ENCODE data around the gene PSMB7.

PSMB7 gene

DNA sequence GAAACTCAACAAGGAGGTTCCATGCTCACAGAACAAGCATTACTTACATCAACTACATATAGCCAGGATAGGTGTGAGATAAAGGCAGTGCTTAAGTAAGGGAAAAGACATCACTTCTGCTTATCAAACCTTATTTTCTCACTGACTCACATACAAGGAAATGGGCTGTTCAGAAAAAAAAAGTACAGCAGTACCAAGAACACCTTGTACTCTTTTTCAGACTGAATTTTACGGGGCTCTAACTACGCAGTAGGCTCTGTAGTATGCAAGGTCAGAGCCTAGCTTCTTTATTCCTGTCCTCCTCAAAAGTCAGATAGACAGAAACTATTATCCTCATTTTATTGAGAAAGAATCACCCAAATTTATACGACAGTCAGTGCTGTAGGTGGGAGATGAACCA is 5.8 kb downstream of the PSMB7 start:
- DNase-seq: no peak

DNA sequence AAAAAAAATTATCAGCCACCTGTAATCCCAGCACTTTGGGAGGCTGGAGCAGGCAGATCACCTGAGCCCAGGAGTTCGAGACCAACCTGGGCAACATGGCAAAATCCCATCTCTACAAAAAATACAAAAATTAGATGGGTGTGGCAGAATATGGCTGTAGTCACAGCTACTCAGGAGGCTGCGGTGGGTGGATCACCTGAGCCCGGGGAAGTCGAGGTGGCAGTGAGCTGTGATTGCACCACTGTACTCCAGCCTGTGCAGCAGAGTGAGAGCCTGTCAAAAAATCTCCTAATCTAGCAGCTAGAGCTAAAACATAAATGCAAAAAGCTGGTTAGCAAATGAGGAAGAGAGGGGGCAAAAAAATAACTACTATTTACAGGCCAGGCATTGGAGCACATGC is 12.0 kb downstream of the PSMB7 start:
- no peak for DNase-seq

DNA sequence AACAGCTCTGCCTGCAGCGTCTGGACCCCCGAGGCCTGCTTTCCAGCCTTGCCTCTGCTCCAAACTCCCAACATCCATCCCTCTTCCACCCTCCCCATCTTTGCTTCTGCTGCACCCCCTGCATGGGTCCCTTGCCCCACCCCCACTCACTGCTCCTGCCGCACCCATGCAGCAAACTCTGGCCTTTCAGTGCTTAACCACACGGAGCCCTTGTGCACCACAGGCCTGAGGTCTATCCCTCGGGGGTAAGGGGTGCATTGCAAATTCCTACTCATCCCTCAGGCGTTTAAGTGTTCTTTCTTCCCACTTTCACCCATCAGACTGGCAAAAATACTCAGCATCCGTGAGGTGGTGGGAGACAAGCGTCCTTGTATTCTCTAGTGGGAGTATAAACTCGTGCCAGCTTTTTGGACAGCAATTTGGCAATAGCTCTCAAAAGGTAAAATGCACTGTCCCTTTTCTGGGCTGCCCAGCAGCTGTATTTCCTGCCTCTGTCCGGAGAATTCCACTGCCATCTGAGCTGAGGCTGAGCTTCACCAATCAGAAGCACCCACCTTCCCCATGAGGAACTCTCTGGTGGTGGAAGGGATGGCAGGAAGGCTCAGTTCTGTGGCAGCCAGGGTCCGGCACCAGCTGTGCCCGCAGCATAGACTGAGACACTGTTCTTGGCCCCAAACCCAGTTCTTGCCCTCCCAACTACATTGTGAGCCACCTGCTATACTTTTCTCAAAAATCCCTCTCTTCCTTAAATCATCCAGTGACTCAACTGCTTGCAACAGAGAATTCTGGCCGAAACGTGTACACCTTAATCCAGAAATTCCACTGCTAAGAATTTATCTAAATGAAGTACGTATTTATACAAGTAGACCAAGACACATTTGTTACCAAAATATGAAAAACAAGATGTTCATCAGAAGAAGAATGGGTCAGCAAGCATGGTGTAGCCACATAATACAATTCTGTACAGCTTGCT is 15.0 kb downstream of the PSMB7 start:
- DNase-seq: no peak

DNA sequence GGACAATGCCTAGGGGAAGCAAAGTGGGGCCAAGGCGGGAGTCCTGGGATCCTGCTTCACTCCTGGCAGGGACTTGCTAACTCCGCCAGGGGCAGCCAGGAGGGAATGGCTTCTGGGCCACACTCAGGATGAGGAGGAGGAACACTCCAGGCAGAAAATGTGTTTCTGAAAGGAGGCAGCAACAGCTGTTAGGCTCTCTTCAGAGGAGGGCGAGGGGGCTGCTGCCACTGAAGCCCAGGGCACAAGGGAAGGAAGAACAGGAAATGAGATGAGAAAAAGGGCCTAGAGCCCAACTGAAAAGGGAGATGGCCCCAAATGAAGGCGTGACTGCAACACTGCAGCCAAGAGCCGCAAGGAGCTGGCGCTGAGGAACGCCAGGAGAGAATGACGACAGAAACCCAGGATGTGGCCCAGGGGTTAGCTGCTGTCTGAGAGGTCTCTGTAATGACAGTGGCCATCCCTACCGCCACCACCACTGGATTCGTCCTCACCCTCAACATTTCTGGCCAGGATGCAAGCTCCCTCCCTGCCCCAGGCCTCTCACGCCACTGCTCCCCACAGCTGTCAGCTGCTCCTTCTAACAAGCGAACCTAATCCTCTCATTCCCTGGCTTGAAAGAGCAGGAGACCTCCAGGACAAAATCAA is 15.8 kb downstream of the PSMB7 start:
- DNase-seq: no peak

DNA sequence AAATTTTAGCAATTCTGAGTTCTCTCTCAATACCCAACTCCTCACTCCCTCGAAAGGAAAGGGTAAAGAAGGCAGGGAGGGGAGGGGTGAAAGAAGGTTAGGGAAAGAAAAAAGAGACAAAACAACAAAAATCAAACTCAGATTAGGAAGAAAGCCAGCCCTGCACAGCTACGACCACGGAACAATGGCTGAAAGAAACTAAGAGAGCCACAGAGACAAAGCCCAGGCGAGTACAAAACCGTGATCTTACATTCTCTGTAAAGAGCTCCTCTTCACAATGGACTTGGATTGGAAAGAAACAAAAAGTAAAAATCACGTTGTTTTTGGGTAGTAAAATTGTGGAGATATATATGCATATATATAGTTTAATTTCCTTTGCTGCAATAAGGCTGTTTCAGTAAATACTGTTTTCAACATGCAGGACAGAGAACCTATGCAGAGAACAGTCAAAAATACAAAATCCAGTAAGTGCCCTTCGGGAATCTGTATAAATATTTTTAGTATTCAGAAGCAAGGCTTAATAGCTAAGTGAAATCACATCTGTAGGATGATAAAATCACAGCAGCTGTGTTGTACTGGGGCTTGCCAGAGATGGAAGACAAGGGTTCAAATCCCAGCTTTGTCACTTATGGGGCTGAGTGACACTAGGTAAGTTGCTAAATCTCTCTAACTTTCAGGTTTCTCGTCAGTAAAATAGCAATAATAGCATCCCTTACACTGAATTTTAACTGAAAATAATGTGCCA is 16.9 kb downstream of the PSMB7 start:
- DNase-seq: no peak

DNA sequence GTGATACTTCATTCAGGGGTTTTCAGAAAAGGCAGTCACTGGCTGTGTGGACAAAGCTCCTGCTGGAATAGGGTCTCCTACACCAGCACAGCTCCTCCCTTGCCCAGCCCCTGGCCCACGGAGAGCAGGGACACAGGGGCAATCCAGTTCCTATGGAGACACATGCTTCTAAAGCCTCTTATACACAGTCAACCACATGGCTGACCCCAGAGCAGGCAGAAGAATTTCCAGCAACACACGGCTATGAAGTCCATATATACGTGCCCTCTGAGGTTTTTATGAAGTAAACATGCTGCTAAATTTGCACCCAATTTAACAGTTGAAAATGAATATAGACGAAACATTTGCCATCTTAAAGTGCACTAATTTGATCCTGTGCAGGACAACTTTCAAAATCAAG is 19.4 kb downstream of the PSMB7 start:
- no peak for DNase-seq

DNA sequence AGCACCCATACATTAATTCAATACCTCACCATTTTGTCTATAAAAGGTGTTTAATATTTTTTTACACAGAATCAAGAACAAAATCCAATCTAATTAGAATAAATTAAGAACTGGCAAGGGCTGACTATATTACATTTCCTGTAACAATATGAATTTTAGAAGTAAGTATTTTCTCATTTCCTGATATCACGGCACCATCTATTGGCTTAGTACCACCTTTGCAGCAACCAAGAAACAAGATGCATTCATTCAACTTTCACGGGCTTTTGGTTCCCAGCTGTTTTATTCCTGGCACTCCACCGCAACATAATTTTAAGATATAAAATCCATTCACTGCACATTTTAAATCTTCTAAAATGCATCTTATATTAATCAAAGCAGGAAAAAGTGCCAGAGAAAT is 20.6 kb downstream of the PSMB7 start:
- no peak for DNase-seq

DNA sequence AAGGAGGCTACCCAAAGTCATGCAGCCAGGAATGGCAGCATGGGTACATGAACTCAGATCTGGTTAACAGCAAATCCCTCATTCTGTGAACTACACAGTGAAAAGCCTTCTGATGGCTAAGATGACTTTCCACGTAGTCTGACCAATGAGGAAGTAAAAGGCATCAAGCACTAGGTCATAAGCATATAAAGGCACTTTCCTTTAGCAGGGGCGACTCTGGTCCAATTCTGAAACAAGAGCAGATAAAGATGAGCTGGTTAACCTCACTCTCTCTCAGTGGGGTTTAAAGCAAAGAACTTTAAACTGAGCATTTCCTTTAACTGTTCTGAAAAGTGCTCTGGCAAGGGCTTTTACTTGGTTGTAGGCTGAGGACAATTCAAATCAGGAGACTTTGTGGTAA is 21.1 kb downstream of the PSMB7 start:
- peak; percentile 19 to 38 for DNase-seq

DNA sequence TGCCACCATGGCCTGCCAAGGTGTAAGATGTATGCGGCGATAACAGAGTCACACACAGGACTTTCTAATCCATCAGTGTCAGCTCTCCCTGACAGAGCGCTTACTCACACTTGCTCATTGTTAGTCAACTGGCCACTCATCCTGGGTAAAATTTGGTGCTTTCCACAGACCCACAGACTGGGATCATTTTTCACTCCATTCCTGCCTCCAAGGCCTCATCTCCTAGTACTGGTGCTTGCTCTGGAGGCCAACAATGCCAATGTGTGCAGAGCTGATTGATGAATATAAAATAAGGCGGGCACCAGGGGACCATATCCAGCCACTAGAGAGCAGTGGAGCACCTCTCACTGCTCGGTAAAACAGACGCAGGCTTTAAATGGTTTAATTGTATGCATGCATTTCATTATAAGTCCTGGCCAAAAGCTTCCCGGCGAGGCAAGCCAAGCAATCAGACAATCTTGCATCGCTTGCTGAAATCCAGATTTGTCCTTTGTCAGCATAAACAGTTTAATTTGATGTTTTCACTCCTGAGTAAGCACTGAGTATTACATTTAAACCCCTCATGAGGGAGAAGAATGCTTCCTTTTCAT is 22.3 kb downstream of the PSMB7 start:
- no peak for DNase-seq

DNA sequence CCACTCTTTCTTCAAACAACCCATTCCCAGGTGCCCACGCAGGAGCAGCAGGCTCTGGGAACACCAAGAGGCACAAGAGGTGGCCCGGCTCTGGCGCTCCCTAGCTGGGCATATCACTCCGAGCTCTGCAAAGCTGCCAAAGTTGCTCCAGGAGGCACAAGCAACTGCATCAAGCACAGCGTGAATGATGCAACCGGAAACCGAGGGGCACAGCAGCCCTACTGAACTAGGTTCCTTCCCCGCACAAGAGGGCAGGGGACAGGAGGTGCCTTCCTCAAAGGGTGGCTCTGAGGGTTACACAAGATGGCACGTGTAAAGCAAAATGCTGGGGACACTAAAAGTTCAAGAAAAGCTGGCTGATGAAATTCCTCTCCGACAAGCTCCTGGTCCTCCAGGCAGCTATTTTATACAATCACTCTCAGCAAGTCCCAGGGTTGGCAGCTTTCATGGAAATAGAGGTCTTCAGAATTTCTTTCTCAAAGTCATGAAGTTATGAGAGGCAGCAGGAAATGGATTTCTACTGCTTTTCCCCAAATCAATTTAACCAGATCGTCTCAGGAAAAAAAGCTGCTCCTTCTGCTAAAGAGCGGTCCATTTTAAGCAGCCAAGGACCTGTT is 22.9 kb downstream of the PSMB7 start:
- peak; percentile 80 to 83 for DNase-seq

DNA sequence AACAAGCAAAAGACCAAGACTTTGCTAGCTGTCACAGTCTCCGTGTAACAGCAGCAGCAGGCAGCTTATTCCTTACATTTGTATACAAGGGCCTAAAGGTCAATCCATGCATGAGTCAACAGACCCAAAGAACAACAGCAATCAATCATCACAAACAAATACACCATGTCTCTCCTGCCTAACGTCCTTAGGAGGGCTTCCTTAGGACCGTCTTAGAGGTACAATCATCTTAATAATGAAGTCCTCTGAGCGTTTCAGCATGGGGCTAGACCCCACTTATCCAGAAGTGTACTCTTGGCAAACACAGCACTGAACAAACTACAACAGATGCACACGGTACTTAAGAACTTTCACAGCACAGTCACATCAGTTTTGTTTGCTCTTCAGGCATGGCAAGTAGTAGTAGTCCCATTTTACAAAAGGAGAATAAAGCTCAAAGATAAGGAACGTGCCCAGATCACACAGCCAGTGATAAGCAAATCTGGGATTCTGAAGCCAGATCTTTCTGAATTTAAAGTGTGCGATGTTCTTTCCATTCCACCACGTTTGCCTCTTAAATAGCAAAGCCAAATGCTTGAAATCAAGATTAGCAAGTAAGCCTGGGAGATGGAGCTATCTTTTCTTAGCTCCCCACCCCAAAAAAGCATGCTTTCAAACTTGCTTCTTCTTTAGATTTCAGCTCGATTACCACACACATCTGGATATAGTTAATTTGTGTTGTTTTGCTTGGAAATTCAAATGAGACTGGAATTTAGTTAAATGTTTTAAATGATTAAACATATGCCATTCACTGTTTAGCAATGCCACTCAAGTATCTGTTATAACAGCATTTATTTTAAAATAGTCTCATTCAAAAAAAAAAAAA is 24.2 kb downstream of the PSMB7 start:
- no peak for DNase-seq

DNA sequence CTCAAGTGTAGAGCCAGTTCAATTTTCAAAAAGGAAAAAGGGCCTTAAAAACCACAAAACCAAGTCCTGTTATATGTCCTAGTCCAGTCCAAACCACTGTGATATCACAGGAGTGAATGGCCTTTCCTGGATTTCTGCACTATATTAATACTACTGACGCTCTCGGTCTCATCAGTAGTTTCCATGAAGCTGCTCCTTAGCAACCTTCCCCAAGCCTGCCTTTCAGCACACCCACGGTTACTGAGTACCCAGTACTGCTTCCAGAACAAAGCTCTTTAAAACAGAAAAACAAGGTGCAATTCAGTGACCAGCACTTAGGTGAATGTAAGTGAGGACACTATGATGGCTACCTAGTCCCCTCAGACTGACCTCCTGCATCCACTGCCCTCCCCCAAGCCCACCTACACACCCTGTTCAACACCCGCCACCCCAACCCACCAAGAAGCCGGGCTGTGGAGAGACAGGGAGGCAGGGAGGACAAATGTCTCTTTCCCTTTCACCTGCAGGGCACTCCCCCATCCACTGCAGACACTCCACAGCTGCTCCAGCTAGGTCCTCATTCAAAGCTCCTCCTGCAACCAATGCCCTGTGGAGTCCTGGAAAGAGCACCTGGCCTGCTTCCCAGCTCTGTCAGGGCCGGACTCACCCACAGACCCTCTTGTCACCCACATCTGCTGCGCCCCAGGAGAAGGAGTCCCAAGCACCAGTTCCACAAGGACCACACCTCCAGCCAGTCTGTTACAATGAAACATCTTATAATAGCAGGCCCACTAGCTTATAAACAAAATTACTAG is 25.9 kb downstream of the PSMB7 start:
- DNase-seq: no peak

DNA sequence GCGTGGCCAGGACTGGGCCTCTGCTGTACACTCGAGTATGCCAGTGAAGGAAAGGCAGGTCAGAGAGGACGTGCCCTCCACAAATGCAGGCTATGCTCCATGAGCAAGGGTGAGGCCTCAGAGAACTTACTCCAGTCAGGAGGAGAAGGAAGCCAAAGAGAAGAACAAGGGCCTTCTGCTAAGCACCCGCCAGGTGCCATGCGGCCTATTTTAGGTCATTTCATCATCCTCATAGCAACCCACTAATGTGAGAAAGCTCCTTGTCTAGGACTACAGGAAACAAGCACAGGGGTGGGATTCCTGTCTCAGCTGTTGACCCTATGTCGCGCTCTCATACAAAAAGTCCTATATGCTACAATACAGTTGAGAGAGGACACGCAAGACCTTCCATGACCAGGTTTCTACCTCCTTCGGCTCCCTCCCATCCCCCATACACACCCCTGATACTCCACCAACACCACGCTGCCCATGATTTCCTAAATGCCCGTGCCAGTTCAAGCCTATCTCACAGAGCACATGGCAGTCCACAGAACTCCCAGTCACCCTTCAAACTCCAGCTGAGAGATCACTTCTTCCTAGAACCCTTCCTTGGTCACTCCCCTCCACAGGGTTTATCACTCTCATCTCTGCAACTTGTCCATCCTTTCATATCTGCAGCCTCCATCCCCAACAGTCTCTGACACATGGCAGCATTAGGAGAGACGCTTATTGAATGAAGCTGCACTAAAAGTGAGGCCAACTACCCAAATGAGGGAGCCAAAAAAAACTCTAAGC is 26.8 kb downstream of the PSMB7 start:
- no peak for DNase-seq

DNA sequence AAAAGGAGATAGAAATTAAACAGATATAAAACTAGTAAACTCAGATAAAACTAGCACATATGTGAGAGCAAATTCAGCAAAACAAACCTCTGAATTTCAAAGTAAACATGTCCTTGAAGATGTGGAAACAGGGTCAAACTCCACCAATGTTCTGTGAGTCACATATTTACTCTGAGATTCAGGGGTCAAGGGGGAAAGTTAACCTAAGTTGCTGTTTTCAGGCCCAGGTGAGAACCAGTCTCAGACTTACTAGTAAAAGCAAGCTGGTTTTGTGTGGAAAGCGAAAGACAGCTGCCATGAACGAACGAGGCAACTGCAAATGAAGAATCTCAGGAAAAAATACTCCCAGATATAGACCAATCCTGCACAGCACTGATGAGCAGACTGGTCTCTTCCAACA is 29.0 kb downstream of the PSMB7 start:
- no peak for DNase-seq

DNA sequence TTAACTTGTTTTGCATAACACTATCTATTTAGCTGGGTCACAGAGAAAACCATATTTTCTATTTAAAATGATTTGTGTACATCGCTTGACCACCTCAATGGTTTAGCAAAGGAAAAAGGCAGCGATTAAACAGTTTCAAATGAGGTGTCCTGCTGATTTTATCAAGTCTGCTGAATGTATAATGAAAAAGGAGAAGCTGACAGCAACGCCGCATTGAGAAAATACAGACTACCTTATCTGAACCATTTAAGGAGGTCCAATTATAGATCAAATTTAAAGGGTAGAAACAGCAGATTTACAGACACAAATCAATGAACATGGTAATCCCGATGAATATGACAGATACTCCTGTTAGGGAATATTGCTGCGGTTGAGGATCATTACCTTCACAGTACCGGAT is 29.6 kb downstream of the PSMB7 start:
- no peak for DNase-seq

DNA sequence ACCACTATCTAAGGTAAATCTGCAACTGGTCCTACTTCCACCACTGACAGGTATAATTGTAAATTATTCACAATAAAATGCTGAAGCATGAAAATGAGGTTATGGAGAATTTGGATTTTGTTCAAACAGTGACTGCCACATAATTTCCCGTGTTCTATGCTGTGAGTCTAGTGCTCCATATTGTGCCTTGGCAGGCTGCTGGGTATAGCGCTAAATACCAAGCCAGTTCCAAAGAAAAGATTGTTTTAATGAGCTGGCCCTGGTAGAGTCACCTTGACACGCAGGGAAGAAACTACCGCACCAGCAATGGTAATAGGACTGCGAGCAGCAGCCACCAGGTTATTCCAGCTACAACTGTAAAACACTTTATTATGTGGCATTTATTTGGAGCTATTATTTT is 30.4 kb downstream of the PSMB7 start:
- DNase-seq: no peak

DNA sequence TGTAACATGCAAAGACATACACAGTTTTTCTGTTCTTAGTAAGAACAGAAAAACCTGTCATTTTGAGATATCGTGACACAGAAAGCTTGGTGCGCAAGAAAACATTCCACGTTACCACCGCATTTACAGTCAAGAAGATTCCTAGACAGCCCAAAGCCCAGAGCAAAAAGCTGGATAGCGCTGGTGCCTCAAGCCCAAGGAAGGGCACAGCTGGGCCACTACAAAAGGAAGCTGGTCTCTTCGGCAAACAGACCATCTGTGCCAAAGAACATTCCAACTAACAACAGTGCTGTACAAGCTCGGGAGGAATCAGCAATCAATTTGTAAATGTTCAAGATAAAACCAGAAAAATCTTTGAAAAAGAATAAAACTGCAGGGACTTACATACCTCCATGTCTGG is 31.0 kb downstream of the PSMB7 start:
- no peak for DNase-seq

DNA sequence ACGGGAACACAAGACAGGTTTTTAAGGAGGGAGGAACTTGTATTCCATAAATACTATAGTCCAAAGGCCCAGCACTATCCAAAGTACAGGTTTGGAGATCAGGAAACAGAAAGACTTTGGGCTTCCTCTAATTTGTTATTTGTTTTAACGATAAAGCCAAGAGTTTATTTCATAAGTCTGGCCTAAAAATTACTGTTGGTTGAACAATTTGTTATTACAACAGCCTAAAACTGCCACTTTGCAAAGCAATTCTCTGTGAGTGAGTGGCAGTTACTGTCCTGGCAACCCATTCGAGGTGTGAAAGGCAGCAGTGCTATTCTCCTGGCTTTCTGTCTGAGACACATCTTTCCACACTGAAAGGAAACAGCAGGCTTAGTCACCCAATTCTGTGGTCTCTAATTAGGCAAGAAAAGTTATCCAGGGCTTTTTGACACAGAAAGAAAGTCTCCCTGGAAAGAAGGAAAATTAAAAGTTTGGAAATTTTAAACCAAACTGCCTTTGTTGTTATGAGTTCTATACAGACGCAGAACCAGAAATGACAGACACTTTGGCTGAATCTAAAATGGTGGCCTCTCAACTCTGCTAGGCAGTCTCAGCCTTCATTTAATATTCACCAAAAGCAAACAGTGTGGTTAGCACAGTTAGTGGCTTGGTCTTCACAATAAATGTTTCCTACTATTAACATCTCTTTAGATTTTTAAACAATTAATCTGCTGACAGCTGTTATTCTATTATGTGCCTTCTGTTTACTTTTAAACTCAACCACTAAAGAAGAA is 33.9 kb downstream of the PSMB7 start:
- DNase-seq: peak; percentile 22 to 51

Measured in inflammatory macrophage (primary cell).